Activated CD4-positive, alpha-beta T cell treated with anti-CD3 and anti-CD28 coated beads, Interleukin-2, amount 50 U/mL, for 48 hours (primary cell): ENCODE data around the gene TIE1.
A peak's percentile ranks its signal among the peaks of the same experiment; 100 is the strongest.
"Not testable (repeated sequence)": the region's sequence is repeated elsewhere in the genome, so short reads cannot be mapped to it uniquely, and the experiment has no call there.

ENCODE experiments used
- DNase-seq, 2 experiments: peaks; one replicate each; pipeline ENCODE4 v3.0.0-alpha.2; 2020

TIE1 gene

DNA sequence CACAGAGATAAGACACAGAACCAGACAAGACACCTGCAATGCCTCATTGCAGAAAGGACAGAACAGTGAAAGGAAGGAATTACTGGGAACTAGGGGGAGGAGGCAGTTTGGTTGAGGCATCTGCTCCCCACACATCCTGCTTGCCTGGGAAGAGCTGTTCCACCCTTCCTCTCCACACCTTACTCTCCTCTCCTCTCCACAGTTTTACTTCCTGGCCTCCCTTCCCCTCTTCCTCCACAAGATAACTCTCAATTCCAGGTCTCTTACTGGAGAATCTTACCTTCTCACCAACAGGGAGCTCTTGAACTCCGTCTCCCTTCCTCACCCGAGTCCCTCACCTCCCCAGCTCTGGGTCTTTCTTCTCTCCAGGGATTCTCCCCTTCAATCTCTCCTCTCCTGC, 64.9 kb downstream of the TIE1 start:
- DNase-seq = no peak

DNA sequence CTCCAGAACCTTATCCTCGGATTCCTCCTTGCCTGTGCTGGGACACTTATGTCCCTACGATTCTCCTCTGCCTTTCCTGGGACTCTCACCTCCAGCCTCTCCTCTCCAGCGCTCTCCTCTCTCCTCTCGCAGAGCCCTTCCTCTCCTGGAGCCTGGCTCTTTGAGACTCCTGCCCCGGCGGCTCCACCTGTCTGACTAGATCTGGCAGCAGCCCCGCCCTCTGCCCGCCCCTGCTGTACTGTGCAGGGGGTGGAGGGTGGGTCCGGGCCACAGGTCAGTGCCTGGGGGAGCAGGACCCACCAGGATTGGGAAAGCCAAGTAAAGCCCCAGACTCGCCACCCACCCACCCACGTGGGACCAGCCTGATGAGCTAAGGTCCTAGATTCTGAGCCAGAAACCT, 65.4 kb downstream of the TIE1 start:
- DNase-seq = peak; percentile 18 to 40

DNA sequence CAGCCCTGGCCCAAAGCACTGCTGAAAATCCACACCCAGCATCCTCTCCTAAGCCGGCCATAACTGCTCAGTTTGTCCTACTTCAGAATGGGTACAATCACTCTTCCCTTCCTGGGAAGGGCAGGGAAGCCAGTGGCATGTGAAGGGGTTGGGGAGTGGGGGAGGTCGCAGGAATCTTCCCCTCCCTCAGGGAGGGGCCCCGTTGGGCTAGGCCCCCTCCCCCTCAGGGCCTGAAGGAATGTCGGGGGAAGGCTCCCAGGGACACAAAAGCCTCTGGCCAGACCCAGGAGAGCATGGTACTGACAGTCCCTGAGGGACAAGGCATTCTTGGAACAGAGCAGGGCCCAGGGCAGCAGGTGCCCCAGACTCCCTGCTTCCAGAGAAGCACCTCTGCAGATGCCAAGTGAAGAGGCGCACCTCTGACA, 65.8 kb downstream of the TIE1 start:
- no peak for DNase-seq

DNA sequence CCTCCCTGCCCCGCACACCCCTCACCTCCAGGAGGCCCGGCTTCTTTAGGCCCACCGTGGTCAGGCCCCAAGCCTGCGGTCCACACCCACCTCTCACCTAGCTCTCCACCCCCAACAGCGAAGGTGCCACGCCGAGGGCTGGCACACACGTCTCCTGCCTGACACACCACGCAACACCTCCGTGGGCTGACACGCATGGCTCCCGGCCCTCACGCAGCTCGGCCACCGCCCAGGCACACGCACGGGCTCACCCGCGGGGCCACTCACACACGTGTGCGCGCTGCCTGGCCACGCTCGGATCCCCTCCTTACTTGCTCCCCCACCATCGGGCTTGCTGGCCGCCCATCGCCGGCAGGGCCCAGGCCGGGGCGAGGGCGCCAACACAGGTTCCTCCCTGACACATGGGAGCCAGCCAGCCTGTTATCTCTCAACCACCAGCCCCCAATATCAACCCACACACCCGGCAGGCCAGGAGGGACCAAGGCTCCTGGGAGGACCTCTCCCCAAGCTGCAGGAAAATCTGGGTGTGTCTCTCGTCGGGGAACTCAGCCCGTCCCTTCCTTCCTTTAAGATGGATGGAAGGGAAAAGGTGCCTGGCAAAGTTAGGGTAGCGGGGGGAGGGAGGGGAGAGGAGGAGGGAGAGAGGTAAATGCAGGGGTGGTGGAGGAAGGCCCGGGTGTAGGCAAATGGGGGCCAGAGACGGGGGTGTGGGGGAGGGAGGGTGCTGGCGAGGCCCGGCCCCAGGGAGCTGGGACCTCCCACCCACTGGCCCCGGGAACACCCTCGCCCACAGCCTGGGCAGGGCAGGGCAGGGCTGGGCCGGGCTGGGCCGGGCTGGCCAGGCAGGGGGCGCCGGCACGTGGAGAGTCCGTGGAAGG, 66.5 kb downstream of the TIE1 start:
- peak; percentile 39 to 44 for DNase-seq

DNA sequence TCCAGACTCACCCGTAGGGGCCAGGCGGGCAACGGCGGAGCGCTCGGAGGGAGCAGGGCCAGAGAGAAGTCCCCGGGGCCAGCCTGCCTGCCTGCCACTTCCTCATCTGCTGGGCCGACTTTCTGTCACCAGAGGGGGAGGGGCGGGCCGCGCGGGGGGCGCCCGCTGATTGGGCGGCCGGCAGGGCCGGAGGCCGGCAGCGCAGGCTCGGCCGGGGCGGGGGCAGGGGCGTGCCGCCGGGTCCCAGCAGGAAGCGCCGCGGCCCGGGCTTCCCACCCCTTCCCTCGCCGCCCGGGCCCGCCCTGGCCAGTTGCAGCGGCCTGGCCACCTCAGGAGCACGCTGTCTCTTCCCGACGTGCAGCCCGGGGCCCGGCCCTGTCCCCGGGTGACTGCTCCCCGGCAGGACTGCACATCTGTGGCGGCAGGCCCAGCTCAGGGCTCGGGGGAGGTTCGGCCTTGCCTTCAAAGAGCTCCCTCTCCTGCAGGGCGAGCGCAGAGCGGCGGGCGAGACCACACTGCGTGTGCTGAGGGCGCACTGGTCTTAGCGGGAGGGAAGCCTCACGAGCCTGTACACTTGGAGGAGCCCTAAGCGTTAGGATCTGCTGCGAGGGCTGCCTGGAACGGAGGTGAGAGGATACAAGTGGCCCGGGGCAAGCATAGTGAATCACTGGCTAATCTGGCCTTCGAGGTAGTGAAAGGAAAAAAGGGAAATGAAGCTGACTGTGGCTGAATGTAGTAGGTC, 67.3 kb downstream of the TIE1 start, which contains the start of gene ELOVL1:
ELOVL1 (minus strand) TSS at position 108 of the 742 bp plus-strand sequence. CDS start 2,402 bp downstream, outside the sequence.
- DNase-seq = peak; percentile 91 to 92

DNA sequence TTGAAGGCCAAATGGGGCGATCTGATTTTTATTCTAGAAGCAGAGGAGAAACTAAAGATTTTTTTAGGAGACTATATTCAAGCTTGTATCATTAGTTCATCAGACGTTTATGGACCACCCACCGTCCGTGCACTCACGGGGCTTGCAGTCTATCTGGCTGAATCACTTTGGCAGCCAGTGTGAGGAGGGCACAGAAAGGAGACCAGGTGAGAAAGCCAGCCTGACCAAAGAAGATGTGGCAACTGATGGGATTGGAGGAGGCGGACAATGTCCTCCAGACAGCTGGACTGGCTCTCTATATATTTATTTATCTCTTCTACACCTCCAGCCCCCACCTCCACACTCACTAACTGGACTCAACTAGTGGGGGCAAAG, 67.9 kb downstream of the TIE1 start:
- no peak for DNase-seq

DNA sequence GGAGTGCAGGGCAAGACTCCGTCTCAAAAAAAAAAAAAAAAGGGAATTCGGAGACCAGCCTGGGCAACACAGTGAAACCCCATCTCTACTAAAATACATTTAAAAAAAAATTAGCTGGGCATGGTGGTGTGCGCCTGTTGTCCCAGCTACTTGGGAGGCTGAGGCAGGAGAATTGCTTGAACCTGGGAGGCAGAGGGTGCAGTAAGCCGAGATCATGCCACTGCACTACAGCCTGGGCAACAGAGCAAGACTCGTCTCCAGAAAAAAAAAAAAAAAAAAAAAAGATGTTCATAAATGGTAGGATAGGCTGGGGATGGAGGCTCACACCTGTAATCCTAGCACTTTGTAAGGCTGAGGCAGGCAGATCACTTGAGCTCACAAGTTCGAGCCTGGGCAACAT, 69.0 kb downstream of the TIE1 start:
- DNase-seq = not testable (repeated sequence)

DNA sequence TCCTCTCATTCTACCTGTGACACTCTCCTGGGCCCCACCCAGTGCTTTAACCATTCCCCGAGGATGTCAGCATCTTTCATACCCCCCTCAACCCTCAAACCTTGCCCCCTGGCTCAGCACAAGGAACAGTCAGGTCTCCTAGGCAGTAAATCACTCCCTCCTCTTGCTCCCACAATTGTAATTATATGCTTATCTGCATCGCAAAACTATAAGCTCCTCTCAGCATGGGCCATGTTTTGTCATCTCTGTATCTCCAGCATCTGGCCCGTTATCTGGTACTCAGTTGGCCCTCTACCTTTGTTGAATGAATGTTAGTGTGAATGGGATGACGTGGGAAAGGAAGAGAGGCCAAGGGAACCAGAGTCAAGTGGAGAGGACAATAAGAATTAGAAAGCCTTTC, 69.8 kb downstream of the TIE1 start:
- no peak for DNase-seq

DNA sequence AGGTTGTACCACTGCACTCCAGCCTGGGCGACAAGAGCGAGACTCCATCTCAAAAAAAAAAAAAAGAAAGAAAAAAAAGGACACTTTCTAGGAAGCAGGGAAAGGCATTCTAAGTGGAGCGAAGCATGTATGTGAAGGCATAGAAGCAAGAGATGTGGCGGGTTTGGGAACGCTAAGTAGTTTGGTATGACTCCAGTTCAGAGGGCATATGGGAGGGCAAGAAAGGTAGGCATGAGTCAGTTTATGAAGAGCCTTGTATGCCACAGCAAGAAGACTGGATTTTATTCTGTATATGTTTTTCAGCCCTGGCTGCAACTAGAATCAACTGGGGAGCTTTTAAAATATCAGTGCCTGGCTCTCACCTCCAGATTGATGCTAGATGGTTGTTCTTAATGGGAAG, 71.4 kb downstream of the TIE1 start:
- DNase-seq = no peak
